HG02938 (cell line): ENCODE data around the gene ONECUT1.

Experiments
- ATAC-seq: cut with Tn5 transposase; IDR thresholded peaks from one replicate; pipeline ENCODE4 v1.9.1; 2021; ENCODE audit warnings: mild to moderate bottlenecking, moderate library complexity; ENCODE audit not compliant: unreplicated experiment

ONECUT1 gene

GRCh38 chr15:52733696-52734255 is 56.4 kb downstream of the ONECUT1 start:
- ATAC-seq, result no peak

GRCh38 chr15:52733088-52733487 is 57.0 kb downstream of the ONECUT1 start:
- no peak for ATAC-seq

GRCh38 chr15:52732551-52732950 is 57.6 kb downstream of the ONECUT1 start:
- ATAC-seq, result no peak

GRCh38 chr15:52731732-52732470 is 58.2 kb downstream of the ONECUT1 start:
- no peak for ATAC-seq

GRCh38 chr15:52731004-52731403 is 59.1 kb downstream of the ONECUT1 start:
- ATAC-seq, result no peak

GRCh38 chr15:52730594-52730993 is 59.5 kb downstream of the ONECUT1 start:
- no peak for ATAC-seq

- ATAC-seq, result no peak
Observed at GRCh38 chr15:52730173-52730572, 60.0 kb downstream of the ONECUT1 start.

GRCh38 chr15:52728899-52729298 is 61.2 kb downstream of the ONECUT1 start:
- ATAC-seq, result no peak

- no peak for ATAC-seq
Observed at GRCh38 chr15:52727815-52728214, 62.3 kb downstream of the ONECUT1 start.

- ATAC-seq, result no peak
Observed at GRCh38 chr15:52726195-52726594, 63.9 kb downstream of the ONECUT1 start.

GRCh38 chr15:52718551-52718950 is 71.6 kb downstream of the ONECUT1 start:
- ATAC-seq, result no peak

GRCh38 chr15:52717924-52718323 is 72.2 kb downstream of the ONECUT1 start:
- ATAC-seq, result no peak

GRCh38 chr15:52717481-52717880 is 72.7 kb downstream of the ONECUT1 start:
- ATAC-seq, result no peak

- no peak for ATAC-seq
Observed at GRCh38 chr15:52716536-52716935, 73.6 kb downstream of the ONECUT1 start.

GRCh38 chr15:52715411-52715810 is 74.7 kb downstream of the ONECUT1 start:
- no peak for ATAC-seq

- no peak for ATAC-seq
Observed at GRCh38 chr15:52714968-52715367, 75.2 kb downstream of the ONECUT1 start.

GRCh38 chr15:52710708-52711389 is 79.3 kb downstream of the ONECUT1 start:
- ATAC-seq, result no peak

GRCh38 chr15:52710050-52710707 is 80.0 kb downstream of the ONECUT1 start:
- peak; percentile 43 for ATAC-seq

- ATAC-seq, result peak; percentile 79
Observed at GRCh38 chr15:52709187-52709981, 80.8 kb downstream of the ONECUT1 start.
